Activated effector memory CD4-positive, alpha-beta T cell treated with Interleukin-2 at 50 U/mL for 16 hours (primary cell): ENCODE data around the gene PRB4.
"Not testable (repeated sequence)": the region's sequence is repeated elsewhere in the genome, so short reads cannot be mapped to it uniquely, and the experiment has no call there.

Source experiments
- DNase-seq: peaks from one replicate; pipeline ENCODE4 v3.0.0-alpha.2; 2020

Gene PRB4

DNA sequence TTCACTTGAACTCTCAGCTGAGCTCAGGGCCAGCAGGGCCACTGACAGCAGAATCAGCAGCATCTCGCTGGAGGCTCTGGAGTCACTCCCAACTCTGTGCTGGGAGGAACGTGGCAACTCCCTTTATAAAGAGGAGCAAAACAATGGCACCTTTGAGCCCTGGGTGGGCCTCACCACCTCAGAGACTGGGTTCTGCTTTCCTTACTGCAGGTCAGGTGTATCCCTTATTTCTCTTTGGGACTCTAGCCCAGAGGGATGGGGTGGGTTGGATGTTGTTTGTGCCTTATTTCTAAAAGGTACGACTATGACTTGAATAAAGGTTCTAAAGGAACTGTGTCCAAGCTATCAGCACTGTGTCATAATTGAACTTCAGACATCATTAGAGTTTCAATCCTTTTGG is at the start of gene PRB4:
Gene PRB4 (minus strand): TSS at position 101 of the 400 bp plus-strand sequence. CDS start 38 bp downstream, at position 63.
- DNase-seq = no peak

DNA sequence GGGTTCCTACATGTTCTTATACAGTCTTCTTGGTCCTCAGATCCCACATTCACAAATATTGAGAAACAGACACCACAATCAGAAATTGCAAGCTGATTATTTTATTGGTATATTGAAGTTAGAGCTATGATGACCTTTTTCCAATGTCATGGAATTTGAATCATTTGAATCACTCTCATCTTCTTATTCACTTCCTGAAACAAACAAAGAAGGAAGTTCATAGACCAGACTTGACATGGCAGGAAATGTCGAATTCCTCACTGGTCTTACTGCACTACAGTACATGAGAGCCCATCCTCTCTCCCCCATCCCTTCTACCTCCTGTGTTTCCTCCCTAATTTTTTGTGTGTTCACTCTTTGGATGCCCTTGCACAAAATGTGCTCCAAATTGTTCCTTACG is 41.5 kb upstream of the PRB4 start:
- DNase-seq = not testable (repeated sequence)

DNA sequence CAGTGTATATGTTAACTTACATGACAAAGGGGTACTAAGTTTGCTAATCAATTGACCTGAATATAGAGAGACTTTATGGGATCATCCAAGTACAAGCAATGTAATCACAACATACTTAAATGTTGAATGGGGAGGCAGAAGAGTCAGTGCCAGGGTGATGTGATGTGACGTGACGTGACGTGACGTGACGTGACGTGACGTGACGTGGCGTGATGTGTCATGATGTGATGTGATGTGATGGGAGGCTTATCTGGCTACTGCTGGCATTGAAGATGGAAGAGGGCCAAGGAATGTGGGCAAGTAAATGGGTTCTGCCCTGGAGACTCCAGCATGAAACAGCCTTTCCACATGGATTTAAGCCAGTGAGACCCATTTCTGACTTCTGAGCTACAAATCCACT is 38.2 kb upstream of the PRB4 start:
- DNase-seq = no peak

- DNase-seq = no peak
Measured at GRCh38 chr12:11347810-11348209, 37.6 kb upstream of the PRB4 start.

DNA sequence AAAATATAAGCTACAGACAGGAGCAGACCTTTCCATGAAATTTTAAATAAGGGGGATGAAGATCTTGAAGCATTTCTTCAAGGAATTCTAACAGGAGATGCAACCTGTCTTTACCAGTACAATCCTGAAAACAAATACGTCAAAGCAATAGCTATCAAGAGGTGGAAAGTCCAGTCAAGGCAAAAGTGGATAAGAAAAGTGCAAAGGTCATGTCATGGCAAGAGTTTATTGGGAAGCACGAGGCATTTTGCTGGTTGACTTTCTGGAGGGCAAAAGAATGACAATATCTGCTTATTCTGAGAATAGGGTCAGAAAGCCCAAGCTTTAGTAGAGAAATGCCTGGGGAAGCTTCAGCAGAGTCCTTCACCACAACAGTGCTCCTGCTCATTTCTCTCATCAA is 34.3 kb upstream of the PRB4 start:
- DNase-seq = no peak

DNA sequence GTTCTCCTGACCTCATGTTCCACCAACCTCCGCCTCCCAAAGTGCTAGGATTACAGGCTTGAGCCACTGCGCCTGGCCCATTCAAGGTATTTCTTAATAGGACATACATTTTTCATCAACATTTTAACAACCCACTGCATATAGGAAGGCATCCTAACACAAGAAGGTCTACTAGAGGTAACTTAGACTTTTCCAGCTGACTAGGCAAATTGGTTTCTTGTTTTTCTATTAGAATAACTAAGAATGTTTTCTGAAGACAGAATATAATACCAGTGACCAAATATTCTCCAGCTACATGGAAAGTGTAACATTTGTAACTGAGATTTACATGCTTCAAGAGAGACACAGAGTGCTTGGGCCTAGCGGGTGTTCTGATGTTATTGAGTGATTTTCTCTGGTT is 14.2 kb upstream of the PRB4 start:
- DNase-seq = no peak

GRCh38 chr12:11321980-11322379 is 11.7 kb upstream of the PRB4 start:
- no peak for DNase-seq

GRCh38 chr12:11307143-11307542 is 3.1 kb downstream of the PRB4 start:
- no peak for DNase-seq

- no peak for DNase-seq
Measured at GRCh38 chr12:11273449-11273848, 36.8 kb downstream of the PRB4 start.

DNA sequence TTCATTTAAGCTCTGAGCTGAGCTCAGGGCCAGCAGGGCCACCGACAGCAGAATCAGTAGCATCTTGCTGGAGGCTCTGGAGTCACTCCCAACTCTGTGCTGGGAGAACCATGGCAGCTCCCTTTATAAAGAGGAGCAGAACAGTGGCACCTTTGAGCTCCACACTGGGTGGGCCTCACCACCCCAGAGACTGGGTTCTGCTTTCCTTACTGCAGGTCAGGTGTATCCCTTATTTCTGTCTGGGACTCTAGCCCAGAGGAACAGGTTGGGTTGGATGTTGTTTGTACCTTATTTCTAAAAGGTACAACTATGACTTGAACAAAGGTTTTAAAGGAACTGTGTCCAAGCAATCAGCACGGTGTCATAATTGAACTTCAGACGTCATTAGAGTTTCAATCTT is 40.6 kb downstream of the PRB4 start, which contains the start of gene PRB3:
Gene PRB3 (minus strand): TSS at position 101 of the 400 bp plus-strand sequence. CDS start 38 bp downstream, at position 63.
- DNase-seq = no peak

- DNase-seq = no peak
Measured at GRCh38 chr12:11264501-11264900, 45.7 kb downstream of the PRB4 start.
